SK-N-SH treated with all-trans-retinoic acid at 6 μM for 48 hours (cell line): Measurements from ENCODE around the gene S1PR4.

Experiments used
- PATZ1 ChIP-seq: fragments of 250-450 bp; sonication (Bioruptor Pico); IDR thresholded peaks from 2 replicates; pipeline ENCODE4 v1.8.0; 2020; ENCODE audit warnings: mild to moderate bottlenecking, moderate library complexity, borderline replicate concordance
- TSHZ2 ChIP-seq: fragments of 250-450 bp; sonication (Bioruptor Pico); IDR thresholded peaks from 2 replicates; pipeline ENCODE4 v1.5.0; 2020; ENCODE audit warnings: mild to moderate bottlenecking, moderate library complexity
- ZC3H10 ChIP-seq: fragments of 250-450 bp; sonication (Bioruptor Pico); IDR thresholded peaks from 2 replicates; pipeline ENCODE4 v1.5.1; 2021; ENCODE audit warnings: mild to moderate bottlenecking, moderate library complexity

DNA sequence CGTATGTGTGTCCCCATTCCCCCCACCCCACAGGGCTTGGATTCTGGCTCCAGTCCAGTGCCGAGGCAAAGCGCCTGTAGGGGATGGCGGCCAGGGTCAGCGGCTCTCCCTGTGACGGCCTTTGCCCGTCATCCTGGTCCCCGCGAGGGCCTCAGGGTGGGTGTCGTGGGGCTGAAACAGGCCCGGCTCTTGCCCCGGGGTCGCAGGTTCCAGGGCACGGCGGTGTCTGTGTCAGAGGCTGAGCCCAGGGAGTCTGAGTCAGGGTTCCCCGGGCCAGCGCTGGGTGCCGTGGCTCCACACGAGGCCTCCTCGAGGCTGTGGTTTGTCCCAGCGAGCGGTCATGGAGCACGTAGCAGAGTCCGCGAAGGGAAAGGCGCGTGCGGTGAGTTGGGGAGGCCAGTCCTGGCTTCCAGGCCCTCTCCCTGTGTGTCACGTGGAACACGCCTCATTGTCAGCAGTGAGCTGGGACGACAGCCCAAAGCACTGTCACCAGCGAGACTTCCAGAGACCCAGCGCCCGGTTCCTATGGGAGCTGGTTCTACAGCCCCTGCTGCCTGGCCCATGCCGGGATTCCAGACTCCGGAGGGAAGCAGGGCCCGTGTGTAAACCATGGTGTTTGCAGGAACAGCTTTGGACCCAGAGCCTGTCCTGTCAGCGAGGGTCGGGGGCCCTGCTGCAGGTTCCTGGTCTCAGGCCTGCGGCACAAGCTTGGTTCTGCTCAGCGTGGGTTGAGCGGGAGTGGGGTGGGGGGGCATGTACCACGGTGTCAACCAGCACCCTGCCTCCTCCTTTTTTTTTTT, 20.5 kb downstream of the S1PR4 start:
- TF ChIP-seq TSHZ2 (no peak), PATZ1 (CRISPR knock-in tag) (no peak), ZC3H10 (no peak)
